Suprapubic skin (tissue), 4 donors: ENCODE results near the gene LITAFD.

ENCODE experiments used
- POLR2A ChIP-seq, 2 donors: fragments of 450-650 bp; IDR thresholded peaks; one replicate each; pipeline ENCODE4 v1.6.1; 2017; ENCODE audit warnings: antibody characterized with exemption in 2 of 2, mild to moderate bottlenecking in 2 of 2, moderate library complexity in 2 of 2
- POLR2AphosphoS5 ChIP-seq, 3 donors: sonication (generic); formaldehyde crosslinking; IDR thresholded peaks; one replicate each; pipeline ENCODE4 v1.6.1; 2017; ENCODE audit warnings: antibody characterized with exemption in 3 of 3
- TF ChIP-seq, protein P1 (sequence below), 2 donors: fragments of 200-600 bp in 1 of 2; fragments of 450-650 bp in 1 of 2; sonication (generic) in 1 of 2; IDR thresholded peaks; one replicate each; pipeline ENCODE4 v1.5.1; 2016 to 2019; ENCODE audit warnings: antibody characterized with exemption in 2 of 2, mild to moderate bottlenecking in 1 of 2, moderate library complexity in 1 of 2

DNA sequence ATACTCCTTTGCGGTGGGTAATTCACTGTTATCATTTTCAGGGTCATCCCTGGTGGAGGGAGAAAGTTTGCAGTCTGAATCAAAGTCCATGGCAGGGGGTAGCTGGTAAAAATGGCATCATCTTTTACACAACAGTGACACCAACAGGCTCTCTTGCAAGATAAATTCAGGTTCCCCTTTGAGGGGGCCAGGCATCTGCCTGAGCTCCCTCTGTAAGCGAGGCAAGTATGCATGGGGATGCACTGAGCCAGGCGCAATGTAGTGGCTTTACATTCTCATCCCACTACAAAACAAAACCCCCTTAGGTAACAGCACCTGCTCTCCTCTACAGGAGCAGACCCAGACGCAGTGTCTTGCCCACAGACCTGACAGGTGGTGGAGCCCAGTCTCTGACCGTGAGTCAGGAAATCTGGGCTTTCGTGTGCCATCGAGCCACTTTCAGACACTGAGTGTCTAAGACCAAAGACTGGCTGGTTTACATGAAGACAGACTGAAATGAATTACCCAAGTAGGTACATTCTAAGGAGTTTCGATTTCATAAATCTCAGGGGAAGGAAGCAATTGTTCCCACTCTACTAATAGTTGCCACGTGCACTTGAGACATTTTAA lies 17.7 kb downstream of the LITAFD start:
- TF ChIP-seq POLR2A (IDR thresholded peaks at IDR 0.05), result no peak
- no peak for TF ChIP-seq POLR2AphosphoS5 (IDR thresholded peaks at IDR 0.05)
- TF ChIP-seq, protein P1, sequence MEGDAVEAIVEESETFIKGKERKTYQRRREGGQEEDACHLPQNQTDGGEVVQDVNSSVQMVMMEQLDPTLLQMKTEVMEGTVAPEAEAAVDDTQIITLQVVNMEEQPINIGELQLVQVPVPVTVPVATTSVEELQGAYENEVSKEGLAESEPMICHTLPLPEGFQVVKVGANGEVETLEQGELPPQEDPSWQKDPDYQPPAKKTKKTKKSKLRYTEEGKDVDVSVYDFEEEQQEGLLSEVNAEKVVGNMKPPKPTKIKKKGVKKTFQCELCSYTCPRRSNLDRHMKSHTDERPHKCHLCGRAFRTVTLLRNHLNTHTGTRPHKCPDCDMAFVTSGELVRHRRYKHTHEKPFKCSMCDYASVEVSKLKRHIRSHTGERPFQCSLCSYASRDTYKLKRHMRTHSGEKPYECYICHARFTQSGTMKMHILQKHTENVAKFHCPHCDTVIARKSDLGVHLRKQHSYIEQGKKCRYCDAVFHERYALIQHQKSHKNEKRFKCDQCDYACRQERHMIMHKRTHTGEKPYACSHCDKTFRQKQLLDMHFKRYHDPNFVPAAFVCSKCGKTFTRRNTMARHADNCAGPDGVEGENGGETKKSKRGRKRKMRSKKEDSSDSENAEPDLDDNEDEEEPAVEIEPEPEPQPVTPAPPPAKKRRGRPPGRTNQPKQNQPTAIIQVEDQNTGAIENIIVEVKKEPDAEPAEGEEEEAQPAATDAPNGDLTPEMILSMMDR (IDR thresholded peaks at IDR 0.05), result no peak
